ENCODE results near the gene MRAS.
A peak's percentile ranks its signal among the peaks of the same experiment; 100 is the strongest.

Gene MRAS

GRCh38 chr3:138384531-138384930 lies 36.2 kb downstream of the MRAS start:
- no peaks in the 10 kb centered on the region for H3K9me3 Mint-ChIP-seq
- peaks cover 6% of the 10 kb centered on the region for H3K4me1 Mint-ChIP-seq
- no peak overlapping the region for H3K4me3 Mint-ChIP-seq
- ATAC-seq (no peak), DNase-seq (ENCODE audit: low spot score in 2 of 2) (no peak)
- H3K27ac Mint-ChIP-seq, result no peak overlapping the region
- no peaks in the 10 kb centered on the region for H3K36me3 Mint-ChIP-seq

- H3K9me3 Mint-ChIP-seq, result no peaks in the 10 kb centered on the region
- DNase-seq (ENCODE audit: low spot score in 2 of 2) (no peak), ATAC-seq (no peak)
- no peak overlapping the region for H3K4me3 Mint-ChIP-seq
- H3K4me1 Mint-ChIP-seq, result peaks cover 6% of the 10 kb centered on the region
- H3K27ac Mint-ChIP-seq, result no peak overlapping the region
- no peaks in the 10 kb centered on the region for H3K36me3 Mint-ChIP-seq
Observed at GRCh38 chr3:138384976-138385375, 36.6 kb downstream of the MRAS start.

GRCh38 chr3:138389144-138389601 lies 40.8 kb downstream of the MRAS start:
- no peak overlapping the region for H3K4me3 Mint-ChIP-seq
- H3K27ac Mint-ChIP-seq, result no peak overlapping the region
- H3K36me3 Mint-ChIP-seq, result no peaks in the 10 kb centered on the region
- peak; percentile 78 for ATAC-seq
- H3K9me3 Mint-ChIP-seq, result no peaks in the 10 kb centered on the region
- H3K4me1 Mint-ChIP-seq, result peaks cover 6% of the 10 kb centered on the region
- no peak for DNase-seq (ENCODE audit: low spot score in 2 of 2)

- no peak overlapping the region for H3K4me3 Mint-ChIP-seq
- peaks cover under 1% of the 10 kb centered on the region for H3K4me1 Mint-ChIP-seq
- H3K27ac Mint-ChIP-seq, result no peak overlapping the region
- no peaks in the 10 kb centered on the region for H3K9me3 Mint-ChIP-seq
- no peak for ATAC-seq
- DNase-seq (ENCODE audit: low spot score in 2 of 2), result no peak
- no peaks in the 10 kb centered on the region for H3K36me3 Mint-ChIP-seq
Observed at GRCh38 chr3:138389841-138390581, 41.6 kb downstream of the MRAS start.

- Mint-ChIP-seq H3K4me3 (no peak overlapping the region), H3K36me3 (no peaks in the 10 kb centered on the region), H3K9me3 (no peaks in the 10 kb centered on the region), H3K27ac (no peak overlapping the region), H3K4me1 (no peaks in the 10 kb centered on the region)
- ATAC-seq (no peak), DNase-seq (ENCODE audit: low spot score in 2 of 2) (no peak)
Observed at GRCh38 chr3:138390582-138390932, 42.2 kb downstream of the MRAS start.

GRCh38 chr3:138394156-138394555 lies 45.8 kb downstream of the MRAS start:
- no peak overlapping the region for H3K4me3 Mint-ChIP-seq
- no peak overlapping the region for H3K27ac Mint-ChIP-seq
- DNase-seq (ENCODE audit: low spot score in 2 of 2) (no peak), ATAC-seq (no peak)
- no peaks in the 10 kb centered on the region for H3K4me1 Mint-ChIP-seq
- H3K36me3 Mint-ChIP-seq, result no peaks in the 10 kb centered on the region
- H3K9me3 Mint-ChIP-seq, result no peaks in the 10 kb centered on the region

- Mint-ChIP-seq H3K4me1 (no peaks in the 10 kb centered on the region), H3K27ac (no peak overlapping the region), H3K4me3 (no peak overlapping the region), H3K9me3 (no peaks in the 10 kb centered on the region), H3K36me3 (no peaks in the 10 kb centered on the region)
- ATAC-seq, result no peak
- no peak for DNase-seq (ENCODE audit: low spot score in 2 of 2)
Observed at GRCh38 chr3:138394686-138395085, 46.3 kb downstream of the MRAS start.

- H3K27ac Mint-ChIP-seq, result no peak overlapping the region
- no peaks in the 10 kb centered on the region for H3K9me3 Mint-ChIP-seq
- H3K4me1 Mint-ChIP-seq, result no peaks in the 10 kb centered on the region
- DNase-seq (ENCODE audit: low spot score in 2 of 2) (no peak), ATAC-seq (peak; percentile 20)
- no peaks in the 10 kb centered on the region for H3K36me3 Mint-ChIP-seq
- no peak overlapping the region for H3K4me3 Mint-ChIP-seq
Observed at GRCh38 chr3:138395865-138396751, 47.7 kb downstream of the MRAS start.

GRCh38 chr3:138396752-138397410 lies 48.5 kb downstream of the MRAS start:
- no peaks in the 10 kb centered on the region for H3K9me3 Mint-ChIP-seq
- H3K4me3 Mint-ChIP-seq, result no peak overlapping the region
- H3K27ac Mint-ChIP-seq, result no peak overlapping the region
- H3K4me1 Mint-ChIP-seq, result no peaks in the 10 kb centered on the region
- DNase-seq (ENCODE audit: low spot score in 2 of 2) (no peak), ATAC-seq (no peak)
- H3K36me3 Mint-ChIP-seq, result no peaks in the 10 kb centered on the region

GRCh38 chr3:138397983-138398382 lies 49.6 kb downstream of the MRAS start:
- DNase-seq (ENCODE audit: low spot score in 2 of 2), result no peak
- Mint-ChIP-seq H3K27ac (no peak overlapping the region), H3K9me3 (no peaks in the 10 kb centered on the region), H3K4me3 (no peak overlapping the region), H3K4me1 (no peaks in the 10 kb centered on the region), H3K36me3 (no peaks in the 10 kb centered on the region)
- ATAC-seq, result no peak

- Mint-ChIP-seq H3K4me3 (no peak overlapping the region), H3K27ac (no peak overlapping the region), H3K9me3 (no peaks in the 10 kb centered on the region), H3K4me1 (no peaks in the 10 kb centered on the region), H3K36me3 (no peaks in the 10 kb centered on the region)
- ATAC-seq, result no peak
- no peak for DNase-seq (ENCODE audit: low spot score in 2 of 2)
Observed at GRCh38 chr3:138398791-138399575, 50.6 kb downstream of the MRAS start.

GRCh38 chr3:138399766-138400165 lies 51.4 kb downstream of the MRAS start:
- H3K4me1 Mint-ChIP-seq, result no peaks in the 10 kb centered on the region

GRCh38 chr3:138400651-138401070 lies 52.3 kb downstream of the MRAS start:
- H3K36me3 Mint-ChIP-seq, result no peaks in the 10 kb centered on the region

More at GRCh38 chr3:138399766-138400165, 51.4 kb downstream of the MRAS start:
- Mint-ChIP-seq H3K27ac (no peak overlapping the region), H3K9me3 (no peaks in the 10 kb centered on the region), H3K4me3 (no peak overlapping the region), H3K36me3 (no peaks in the 10 kb centered on the region)
- DNase-seq (ENCODE audit: low spot score in 2 of 2), result no peak
- ATAC-seq, result no peak

GRCh38 chr3:138401834-138402233 lies 53.5 kb downstream of the MRAS start:
- ATAC-seq (no peak), DNase-seq (ENCODE audit: low spot score in 2 of 2) (no peak)
- Mint-ChIP-seq H3K4me1 (no peaks in the 10 kb centered on the region), H3K36me3 (no peaks in the 10 kb centered on the region), H3K27ac (no peak overlapping the region), H3K9me3 (no peaks in the 10 kb centered on the region), H3K4me3 (no peak overlapping the region)

More at GRCh38 chr3:138400651-138401070, 52.3 kb downstream of the MRAS start:
- DNase-seq (ENCODE audit: low spot score in 2 of 2), result no peak
- H3K4me1 Mint-ChIP-seq, result no peaks in the 10 kb centered on the region
- H3K9me3 Mint-ChIP-seq, result no peaks in the 10 kb centered on the region
- no peak overlapping the region for H3K27ac Mint-ChIP-seq
- no peak overlapping the region for H3K4me3 Mint-ChIP-seq
- no peak for ATAC-seq

- H3K4me3 Mint-ChIP-seq, result no peak overlapping the region
- no peaks in the 10 kb centered on the region for H3K36me3 Mint-ChIP-seq
- H3K27ac Mint-ChIP-seq, result no peak overlapping the region
- DNase-seq (ENCODE audit: low spot score in 2 of 2), result no peak
- ATAC-seq, result no peak
- H3K9me3 Mint-ChIP-seq, result no peaks in the 10 kb centered on the region
- no peaks in the 10 kb centered on the region for H3K4me1 Mint-ChIP-seq
Observed at GRCh38 chr3:138404121-138404520, 55.7 kb downstream of the MRAS start.
